ENCODE data around the gene DNAH14. TPM values are rescaled to one million over a fixed set of nuclear protein-coding genes. Genes with fewer than 3 reads are reported as not detected.
"Not testable (repeated sequence)": the region's sequence is repeated elsewhere in the genome, so short reads cannot be mapped to it uniquely, and the experiment has no call there.

The DNAH14 gene
- polyA plus RNA-seq, 1 experiment: 11.1 TPM

- H3K27me3 ChIP-seq (ENCODE audit: control insufficient read depth, insufficient read depth, low read length): no peaks in the 10 kb centered on the region
- TF ChIP-seq CTCF (IDR thresholded peaks at IDR 0.05; ENCODE audit: low read depth, low read length): peak; percentile 43
- CTCF ChIA-PET: no interaction called here
- DNase-seq (ENCODE audit: low read depth, low spot score): no peak
- H3K27ac ChIP-seq (ENCODE audit: low read depth, low read length): no peak overlapping the region
- no peak overlapping the region for H3K4me3 ChIP-seq (ENCODE audit: low read depth, low read length)
- no peaks in the 10 kb centered on the region; the same call in 1 of the 2 replicates for H3K9me3 ChIP-seq (ENCODE audit: control insufficient read depth, insufficient read depth, low read length)
- POLR2A ChIA-PET: no interaction called here
Observed at GRCh38 chr1:225004396-225004795, 74.9 kb downstream of the DNAH14 start.

- not testable (repeated sequence) for DNase-seq (ENCODE audit: low read depth, low spot score)
Observed at GRCh38 chr1:225006352-225006751, 76.9 kb downstream of the DNAH14 start.

GRCh38 chr1:225008050-225008449 is 78.6 kb downstream of the DNAH14 start:
- POLR2A ChIA-PET; H3K27me3 ChIP-seq (ENCODE audit: control insufficient read depth, insufficient read depth, low read length); DNase-seq (ENCODE audit: low read depth, low spot score); H3K9me3 ChIP-seq (ENCODE audit: control insufficient read depth, insufficient read depth, low read length); H3K27ac ChIP-seq (ENCODE audit: low read depth, low read length); H3K4me3 ChIP-seq (ENCODE audit: low read depth, low read length); CTCF ChIA-PET: not testable (repeated sequence)

More at GRCh38 chr1:225006352-225006751, 76.9 kb downstream of the DNAH14 start:
- H3K9me3 ChIP-seq (ENCODE audit: control insufficient read depth, insufficient read depth, low read length); H3K27me3 ChIP-seq (ENCODE audit: control insufficient read depth, insufficient read depth, low read length); H3K27ac ChIP-seq (ENCODE audit: low read depth, low read length); H3K4me3 ChIP-seq (ENCODE audit: low read depth, low read length); CTCF ChIA-PET; POLR2A ChIA-PET: not testable (repeated sequence)

GRCh38 chr1:225021037-225021436 is 91.6 kb downstream of the DNAH14 start:
- Histone ChIP-seq H3K9me3 (ENCODE audit: control insufficient read depth, insufficient read depth, low read length) (no peaks in the 10 kb centered on the region), H3K27ac (ENCODE audit: low read depth, low read length) (no peak overlapping the region), H3K4me3 (ENCODE audit: low read depth, low read length) (no peak overlapping the region), H3K27me3 (ENCODE audit: control insufficient read depth, insufficient read depth, low read length) (no peaks in the 10 kb centered on the region)
- no peak for TF ChIP-seq CTCF (IDR thresholded peaks at IDR 0.05; ENCODE audit: low read depth, low read length)
- ChIA-PET POLR2A (no interaction called here), CTCF (no interaction called here)
- no peak for DNase-seq (ENCODE audit: low read depth, low spot score)

- Histone ChIP-seq H3K27me3 (ENCODE audit: control insufficient read depth, insufficient read depth, low read length) (no peaks in the 10 kb centered on the region), H3K4me3 (ENCODE audit: low read depth, low read length) (no peak overlapping the region), H3K27ac (ENCODE audit: low read depth, low read length) (no peak overlapping the region), H3K9me3 (ENCODE audit: control insufficient read depth, insufficient read depth, low read length) (no peaks in the 10 kb centered on the region)
- DNase-seq (ENCODE audit: low read depth, low spot score): no peak
- ChIA-PET POLR2A (no interaction called here), CTCF (no interaction called here)
- no peak for TF ChIP-seq CTCF (IDR thresholded peaks at IDR 0.05; ENCODE audit: low read depth, low read length)
Observed at GRCh38 chr1:225026701-225027100, 97.2 kb downstream of the DNAH14 start.

- H3K4me3 ChIP-seq (ENCODE audit: low read depth, low read length); DNase-seq (ENCODE audit: low read depth, low spot score); H3K9me3 ChIP-seq (ENCODE audit: control insufficient read depth, insufficient read depth, low read length); H3K27me3 ChIP-seq (ENCODE audit: control insufficient read depth, insufficient read depth, low read length); POLR2A ChIA-PET; CTCF ChIA-PET; H3K27ac ChIP-seq (ENCODE audit: low read depth, low read length): not testable (repeated sequence)
Observed at GRCh38 chr1:225036441-225036840, 107.0 kb downstream of the DNAH14 start.

GRCh38 chr1:225042263-225042662 is 112.8 kb downstream of the DNAH14 start:
- TF ChIP-seq CTCF (IDR thresholded peaks at IDR 0.05; ENCODE audit: low read depth, low read length): no peak
- Histone ChIP-seq H3K4me3 (ENCODE audit: low read depth, low read length) (no peak overlapping the region), H3K27ac (ENCODE audit: low read depth, low read length) (no peak overlapping the region), H3K27me3 (ENCODE audit: control insufficient read depth, insufficient read depth, low read length) (no peaks in the 10 kb centered on the region), H3K9me3 (ENCODE audit: control insufficient read depth, insufficient read depth, low read length) (no peaks in the 10 kb centered on the region)
- DNase-seq (ENCODE audit: low read depth, low spot score): no peak
- POLR2A ChIA-PET: no interaction called here
- CTCF ChIA-PET: interaction anchor here (0.7 kb wide), 1 partner anchor 92 kb away, joined by 3 read pairs; no protein-coding TSS in a partner anchor
